K562 (cell line): ENCODE data around the gene SENP1. TPM values are rescaled to one million over a fixed set of nuclear protein-coding genes. Genes with fewer than 3 reads are reported as not detected.

Experiments
- ATAC-seq: fragments of 200-7000 bp; cut with Tn5 transposase; 3 replicates; pipeline ENCODE4 v1.9.1; 2020; ENCODE audit warnings: moderate library complexity
- BruUV-seq: library from RNA; stranded (reverse); fragments of 400-500 nt; replicated peaks from 2 replicates; lab custom pipeline; 2021; lab: Mats Ljungman, UMichigan
- CTCF ChIA-PET: fragments of 300-600 bp; formaldehyde crosslinking; extraction: SDS; loops from one replicate; lab custom pipeline; 2021; ENCODE audit warnings: low intra/inter-chr PET ratio; lab: Yijun Ruan, JAX
- POLR2A ChIA-PET: fragments of 300-600, 350-650 bp; sonication (Branson Sonifier 250); formaldehyde crosslinking; extraction: SDS; loops from one replicate; lab custom pipeline; 2021; ENCODE audit warnings: antibody characterized with exemption, inconsistent platforms; lab: Yijun Ruan, JAX
- DNase-seq, 4 experiments: peaks; one replicate each; pipeline versions ENCODE4 v3.0.0 to v3.0.0-alpha.2; 2011 to 2018; ENCODE audit warnings: low spot score in 3 of 4, mixed read lengths in 3 of 4; ENCODE audit errors: extremely low read depth in 1 of 4
- FAIRE-seq: peaks from 2 replicates; lab custom pipeline; 2011; peaks lifted over from hg19 to GRCh38; lab: Jason Lieb, UNC
- H2AFZ ChIP-seq: 2 replicates; pipeline ENCODE4 v1.6.0; 2011; ENCODE audit warnings: low read depth, low read length, control low read depth, inconsistent platforms
- H3K27ac ChIP-seq: fragments of 200-600 bp; 3 replicates; pipeline ENCODE4 v1.8.0; 2011; ENCODE audit warnings: low read depth, mild to moderate bottlenecking, control low read depth, inconsistent platforms, low read length, moderate library complexity, mixed read lengths; ENCODE audit errors: extremely low read depth
- H3K27me3 ChIP-seq, 2 experiments: fragments of 300-600 bp in 1 of 2; 2 replicates in 1 of 2; 3 replicates in 1 of 2; pipeline versions ENCODE4 v1.6.0 to v1.8.0; 2011; ENCODE audit warnings: inconsistent platforms in 2 of 2, low read length in 2 of 2, mild to moderate bottlenecking in 1 of 2, mixed read lengths in 1 of 2, moderate library complexity in 1 of 2; ENCODE audit not compliant: control insufficient read depth in 2 of 2, insufficient read depth in 2 of 2
- H3K36me3 ChIP-seq: fragments of 300-600 bp; 3 replicates; pipeline ENCODE4 v1.8.0; 2011; ENCODE audit warnings: mild to moderate bottlenecking, low read length, inconsistent platforms; ENCODE audit not compliant: control insufficient read depth, insufficient read depth
- H3K4me1 ChIP-seq, 2 experiments: fragments of 200-600 bp in 1 of 2; replicated peaks in 1 of 2; 2 replicates in 1 of 2; 3 replicates in 1 of 2; pipeline versions ENCODE4 v1.5.1 to v1.8.0; 2011; ENCODE audit warnings: inconsistent platforms in 2 of 2, low read length in 2 of 2, mild to moderate bottlenecking in 1 of 2, mixed read lengths in 1 of 2, moderate library complexity in 1 of 2; ENCODE audit not compliant: control insufficient read depth in 2 of 2, insufficient read depth in 2 of 2
- H3K4me2 ChIP-seq: 2 replicates; pipeline ENCODE4 v1.6.1; 2011; ENCODE audit warnings: low read length, control low read depth, inconsistent platforms, mixed read lengths; ENCODE audit not compliant: insufficient read depth
- H3K4me3 ChIP-seq: fragments of 200-600 bp; sonication (generic), shearing (Covaris generic); 2 replicates; pipeline ENCODE4 v1.5.1; 2016; ENCODE audit warnings: control low read depth, inconsistent platforms
- H3K79me2 ChIP-seq: fragments of 200-600 bp; 3 replicates; pipeline ENCODE4 v1.8.0; 2011; ENCODE audit warnings: low read length, inconsistent platforms; ENCODE audit not compliant: control insufficient read depth, insufficient read depth
- H3K9ac ChIP-seq, 2 experiments: 2 replicates each; pipeline versions ENCODE4 v1.6.0 to v1.6.1; 2011; ENCODE audit warnings: low read depth in 2 of 2, low read length in 2 of 2, control low read depth in 1 of 2, inconsistent platforms in 1 of 2, mild to moderate bottlenecking in 1 of 2, mixed read lengths in 1 of 2; ENCODE audit not compliant: insufficient read depth in 1 of 2
- H3K9me1 ChIP-seq: one replicate; pipeline ENCODE4 v1.6.0; 2011; ENCODE audit warnings: inconsistent platforms, mild to moderate bottlenecking, low read length, moderate library complexity; ENCODE audit not compliant: control insufficient read depth, insufficient read depth
- H3K9me3 ChIP-seq: replicated peaks from 2 replicates; pipeline ENCODE4 v1.5.1; 2011; ENCODE audit warnings: low read depth, low read length, inconsistent platforms; ENCODE audit not compliant: control insufficient read depth, insufficient read depth
- H4K20me1 ChIP-seq: replicated peaks from 2 replicates; pipeline ENCODE4 v1.6.1; 2011; ENCODE audit warnings: low read length, inconsistent platforms, mixed read lengths; ENCODE audit not compliant: control insufficient read depth, insufficient read depth
- BRCA1 ChIP-seq, 2 experiments: fragments of 450-650 bp in 1 of 2; sonication (generic) in 1 of 2; formaldehyde crosslinking in 1 of 2; IDR thresholded peaks; 2 replicates each; pipeline versions ENCODE4 v1.5.0 to v1.6.1; 2017 to 2020; ENCODE audit warnings: mild to moderate bottlenecking in 1 of 2, missing genetic modification reagents in 1 of 2
- NR4A1 ChIP-seq, 2 experiments: fragments of 250-450 bp in 1 of 2; fragments of 450-650 bp in 1 of 2; sonication (Bioruptor Pico) in 1 of 2; IDR thresholded peaks; 2 replicates each; pipeline versions ENCODE4 v1.4.0 to v1.6.1; 2016 to 2020; ENCODE audit warnings: mild to moderate bottlenecking in 2 of 2, missing compliant biosample characterization in 1 of 2, missing genetic modification characterization in 1 of 2, moderate library complexity in 1 of 2
- RBM25 ChIP-seq: fragments of 200-400 bp; formaldehyde crosslinking; IDR thresholded peaks from 2 replicates; pipeline ENCODE4 v1.6.1; 2018; ENCODE audit warnings: low read length, low read depth, moderate library complexity; ENCODE audit not compliant: severe bottlenecking
- SMARCB1 ChIP-seq: IDR thresholded peaks from 2 replicates; pipeline ENCODE4 v1.6.1; 2011; ENCODE audit warnings: improper control_type of control experiment, low read depth; ENCODE audit not compliant: insufficient read length
- ZNF165 ChIP-seq: fragments of 250-450 bp; sonication (Bioruptor Pico); IDR thresholded peaks from 2 replicates; pipeline ENCODE4 v1.4.0; 2020; ENCODE audit warnings: borderline replicate concordance
- WGBS: fragments of 100-300 bp; shearing (Covaris generic); methylation state at CpG from one replicate; pipeline ENCODE4 v1.1.6; 2016; ENCODE audit warnings: low coverage, mixed read lengths; ENCODE audit not compliant: insufficient coverage; ENCODE audit errors: missing lambda C conversion rate; 5-methylcytosine and 5-hydroxymethylcytosine counted together
- in situ Hi-C: fragments of 300-500 bp; cut with MboI; formaldehyde crosslinking; loops from 4 replicates; pipeline ENCODE4 v1.15.0; 2018; ENCODE audit warnings: inconsistent platforms, mixed read lengths
- intact Hi-C: fragments of 100-400 bp; cut with micrococcal nuclease; formaldehyde crosslinking; loops from 2 replicates; pipeline ENCODE4 v1.14.2; 2022
- polyA plus RNA-seq, 8 experiments: library from polyadenylated mRNA; depleted of rRNA in 4 of 8; stranded (reverse) in 5 of 8; unstranded in 3 of 8; fragments of >200 nt; fragmentation: Nextera tagmentation in 2 of 8; fragmentation: Illumina TruSeq in 1 of 8; extraction: Ambion mirVana in 2 of 8; extraction: Trizol in 1 of 8; gene quantifications; 2 replicates each; pipeline versions ENCODE4 v1.2.1 to v1.2.3, GENCODE V29; 2011 to 2014; ENCODE audit warnings: inconsistent platforms in 1 of 8, missing spikeins in 1 of 8
- total RNA-seq, 7 experiments: library from RNA; depleted of rRNA in 6 of 7; stranded (reverse); fragments of >200 nt in 6 of 7; fragmentation: Illumina TruSeq in 2 of 7; extraction: Trizol in 2 of 7; gene quantifications; 2 replicates each; pipeline versions ENCODE4 v1.2.1 to v1.2.3, GENCODE V29; 2011 to 2021; ENCODE audit warnings: low replicate concordance in 1 of 7
- TF ChIP-seq, protein P1 (sequence below): fragments of 450-650 bp; IDR thresholded peaks from 2 replicates; pipeline ENCODE4 v1.6.1; 2017; ENCODE audit warnings: antibody characterized with exemption

The SENP1 gene
- total and polyA plus RNA-seq, 9 of the 15 experiments (the other 6 are each of a cell fraction or from before 2014, with no cell fraction given): 15.5 to 59.0 (median 36.3) TPM

DNA sequence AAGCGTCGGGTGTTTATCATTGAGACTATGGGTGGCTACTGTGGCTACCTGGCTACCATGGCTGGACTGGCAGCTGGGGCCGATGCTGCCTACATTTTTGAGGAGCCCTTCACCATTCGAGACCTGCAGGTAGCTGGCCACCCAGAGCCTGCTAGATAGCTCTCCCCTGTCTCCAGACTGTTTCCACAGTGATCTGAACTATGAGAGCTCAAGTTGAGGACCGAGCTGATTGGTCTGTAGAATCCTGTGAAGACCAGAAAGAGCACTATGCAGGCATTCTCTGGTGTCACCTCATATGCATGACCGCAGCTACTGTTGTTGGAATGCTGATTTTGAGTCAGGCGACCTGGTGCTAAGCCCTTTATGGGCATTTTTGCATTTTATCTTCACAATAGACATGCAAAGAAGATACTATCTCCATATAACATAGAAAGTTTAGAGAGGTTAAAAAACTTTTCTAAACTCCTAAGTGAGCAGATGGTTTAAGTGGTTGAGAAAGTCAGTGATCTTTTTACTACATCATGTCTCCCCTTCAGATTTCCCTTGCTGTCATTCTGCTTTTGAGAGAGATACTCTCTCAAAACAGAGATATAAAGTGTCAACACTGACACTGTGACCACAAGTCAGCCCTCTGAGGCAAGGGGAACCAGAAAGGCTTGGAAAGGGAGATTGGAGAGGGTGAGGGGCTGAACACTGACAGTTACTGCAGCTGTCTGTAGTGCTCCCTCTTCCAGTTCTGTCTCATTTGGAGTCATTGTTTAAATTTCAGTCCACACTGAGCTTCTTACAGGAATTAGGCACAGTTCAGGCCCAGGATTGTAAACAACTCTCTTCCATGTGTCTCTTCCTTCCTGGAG is 37.2 kb upstream of the SENP1 start (continued):
- TF ChIP-seq ZNF165 (CRISPR knock-in tag) (no peak), RBM25 (no peak), SMARCB1 (no peak), NR4A1 (CRISPR knock-in tag; IDR thresholded peaks at IDR 0.05) (no peak), NR4A1 (tag; IDR thresholded peaks at IDR 0.05) (no peak), BRCA1 (IDR thresholded peaks at IDR 0.05) (no peak), BRCA1 (CRISPR knock-in tag; IDR thresholded peaks at IDR 0.05) (no peak)
- TF ChIP-seq, protein P1, sequence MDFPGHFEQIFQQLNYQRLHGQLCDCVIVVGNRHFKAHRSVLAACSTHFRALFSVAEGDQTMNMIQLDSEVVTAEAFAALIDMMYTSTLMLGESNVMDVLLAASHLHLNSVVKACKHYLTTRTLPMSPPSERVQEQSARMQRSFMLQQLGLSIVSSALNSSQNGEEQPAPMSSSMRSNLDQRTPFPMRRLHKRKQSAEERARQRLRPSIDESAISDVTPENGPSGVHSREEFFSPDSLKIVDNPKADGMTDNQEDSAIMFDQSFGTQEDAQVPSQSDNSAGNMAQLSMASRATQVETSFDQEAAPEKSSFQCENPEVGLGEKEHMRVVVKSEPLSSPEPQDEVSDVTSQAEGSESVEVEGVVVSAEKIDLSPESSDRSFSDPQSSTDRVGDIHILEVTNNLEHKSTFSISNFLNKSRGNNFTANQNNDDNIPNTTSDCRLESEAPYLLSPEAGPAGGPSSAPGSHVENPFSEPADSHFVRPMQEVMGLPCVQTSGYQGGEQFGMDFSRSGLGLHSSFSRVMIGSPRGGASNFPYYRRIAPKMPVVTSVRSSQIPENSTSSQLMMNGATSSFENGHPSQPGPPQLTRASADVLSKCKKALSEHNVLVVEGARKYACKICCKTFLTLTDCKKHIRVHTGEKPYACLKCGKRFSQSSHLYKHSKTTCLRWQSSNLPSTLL: no peak

DNA sequence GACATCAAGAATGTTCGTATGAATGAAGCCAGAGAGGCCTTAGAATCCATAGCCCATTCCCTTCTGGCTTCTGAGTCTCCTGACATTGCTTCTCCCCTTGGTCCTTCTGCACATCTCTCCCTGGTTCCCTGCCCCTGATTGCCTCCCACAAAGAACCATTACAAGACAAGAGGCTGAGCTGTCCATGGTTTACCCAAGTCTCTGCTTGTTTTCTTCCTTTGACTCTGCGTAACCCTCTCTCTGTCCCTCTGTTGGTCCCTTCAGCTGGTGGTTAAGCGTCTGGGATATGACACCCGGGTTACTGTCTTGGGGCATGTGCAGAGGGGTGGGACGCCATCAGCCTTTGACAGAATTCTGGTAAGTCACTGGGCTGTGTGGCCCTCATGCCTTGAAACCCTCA is 29.1 kb upstream of the SENP1 start:
- no peak overlapping the region for H3K27ac ChIP-seq
- no peaks in the 10 kb centered on the region for H3K4me1 ChIP-seq
- in situ Hi-C loops (no loop called here), intact Hi-C loops (no loop called here)
- no peaks in the 10 kb centered on the region for H3K79me2 ChIP-seq
- H3K36me3 ChIP-seq: peaks cover 67% of the 10 kb centered on the region; the same call in 2 of the 3 replicates
- FAIRE-seq: no peak
- 77% methylated on average over 5 of the region's 5 CpGs for WGBS
- no TSS peak for BruUV-seq
- no peak overlapping the region for H2AFZ ChIP-seq
- H3K27me3 ChIP-seq: no peaks in the 10 kb centered on the region
- H3K9me1 ChIP-seq: no peaks in the 10 kb centered on the region
- H4K20me1 ChIP-seq: no peaks in the 10 kb centered on the region
- H3K4me3 ChIP-seq: no peak overlapping the region
- no peak for DNase-seq
- H3K9me3 ChIP-seq: no peaks in the 10 kb centered on the region
- no peak overlapping the region for H3K4me2 ChIP-seq
- ChIA-PET CTCF (no interaction called here), POLR2A (no interaction called here)
- H3K9ac ChIP-seq: no peak overlapping the region; a peak in 1 of 4 replicates
- no peak for ATAC-seq
